GM20000 (cell line): ENCODE measurements around the gene FAF2.

Experiments used
- DNase-seq: peaks from one replicate; pipeline ENCODE4 v3.0.0; 2012; ENCODE audit warnings: low spot score
- TF ChIP-seq, protein P1 (sequence below): IDR thresholded peaks from 2 replicates; pipeline ENCODE4 v1.5.1; 2012; ENCODE audit warnings: mild to moderate bottlenecking, control low read depth; ENCODE audit errors: extremely low read depth, missing control alignments

FAF2 gene

DNA sequence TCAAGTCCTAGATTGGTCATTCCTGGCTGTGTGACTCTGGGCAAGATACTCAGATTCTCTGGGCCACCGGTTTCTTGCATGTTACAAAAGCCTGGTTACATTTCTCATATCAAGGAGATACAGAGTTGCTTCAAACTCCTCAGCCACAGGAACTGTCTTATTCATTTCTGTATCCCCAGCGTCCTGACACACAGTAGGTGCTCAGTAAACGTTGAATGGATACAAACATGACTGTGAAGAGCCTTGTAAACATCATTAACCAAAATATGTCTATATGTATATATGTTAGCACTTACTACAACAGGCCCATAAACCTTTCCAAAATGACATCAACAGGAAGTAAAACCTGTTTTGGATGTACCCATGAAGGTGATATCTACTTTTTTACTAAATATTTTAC, 33.5 kb upstream of the FAF2 start:
- TF ChIP-seq, protein P1, sequence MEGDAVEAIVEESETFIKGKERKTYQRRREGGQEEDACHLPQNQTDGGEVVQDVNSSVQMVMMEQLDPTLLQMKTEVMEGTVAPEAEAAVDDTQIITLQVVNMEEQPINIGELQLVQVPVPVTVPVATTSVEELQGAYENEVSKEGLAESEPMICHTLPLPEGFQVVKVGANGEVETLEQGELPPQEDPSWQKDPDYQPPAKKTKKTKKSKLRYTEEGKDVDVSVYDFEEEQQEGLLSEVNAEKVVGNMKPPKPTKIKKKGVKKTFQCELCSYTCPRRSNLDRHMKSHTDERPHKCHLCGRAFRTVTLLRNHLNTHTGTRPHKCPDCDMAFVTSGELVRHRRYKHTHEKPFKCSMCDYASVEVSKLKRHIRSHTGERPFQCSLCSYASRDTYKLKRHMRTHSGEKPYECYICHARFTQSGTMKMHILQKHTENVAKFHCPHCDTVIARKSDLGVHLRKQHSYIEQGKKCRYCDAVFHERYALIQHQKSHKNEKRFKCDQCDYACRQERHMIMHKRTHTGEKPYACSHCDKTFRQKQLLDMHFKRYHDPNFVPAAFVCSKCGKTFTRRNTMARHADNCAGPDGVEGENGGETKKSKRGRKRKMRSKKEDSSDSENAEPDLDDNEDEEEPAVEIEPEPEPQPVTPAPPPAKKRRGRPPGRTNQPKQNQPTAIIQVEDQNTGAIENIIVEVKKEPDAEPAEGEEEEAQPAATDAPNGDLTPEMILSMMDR, result no peak
- no peak for DNase-seq

DNA sequence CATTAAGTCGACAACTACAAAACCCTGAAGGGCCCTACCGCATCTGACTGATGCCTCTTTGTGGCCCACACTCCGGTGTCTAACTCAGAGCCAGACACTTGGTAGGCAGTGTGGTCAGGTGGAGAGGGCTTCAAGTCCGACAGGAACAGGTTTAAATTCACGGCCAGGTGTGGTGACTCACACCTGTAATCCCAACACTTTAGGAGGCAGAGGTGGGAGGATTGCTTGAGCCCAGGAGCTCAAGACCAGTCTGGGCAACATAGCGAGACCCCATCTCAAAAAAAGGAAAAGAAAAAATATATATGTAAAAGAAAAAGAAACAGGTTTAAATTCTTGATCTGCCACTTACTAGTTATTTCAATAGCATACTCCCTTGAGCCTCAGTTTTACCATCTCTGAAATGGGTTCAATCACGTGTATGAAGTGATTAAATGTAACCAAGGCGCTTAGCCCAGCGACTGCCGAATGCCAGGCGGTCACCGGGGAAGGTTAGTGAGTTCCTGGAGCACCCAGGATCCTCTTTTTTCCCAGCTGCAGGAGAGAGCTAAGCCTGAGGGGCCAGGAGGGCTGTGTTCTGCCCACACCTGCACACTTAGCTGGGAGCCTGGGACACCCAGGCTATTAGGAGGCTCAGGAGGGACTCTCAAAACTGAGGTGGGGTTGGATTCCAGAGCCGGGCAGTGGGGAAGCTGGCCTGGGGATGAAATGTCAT, 32.8 kb upstream of the FAF2 start:
- DNase-seq, result peak; percentile 53
- TF ChIP-seq, protein P1, result no peak

DNA sequence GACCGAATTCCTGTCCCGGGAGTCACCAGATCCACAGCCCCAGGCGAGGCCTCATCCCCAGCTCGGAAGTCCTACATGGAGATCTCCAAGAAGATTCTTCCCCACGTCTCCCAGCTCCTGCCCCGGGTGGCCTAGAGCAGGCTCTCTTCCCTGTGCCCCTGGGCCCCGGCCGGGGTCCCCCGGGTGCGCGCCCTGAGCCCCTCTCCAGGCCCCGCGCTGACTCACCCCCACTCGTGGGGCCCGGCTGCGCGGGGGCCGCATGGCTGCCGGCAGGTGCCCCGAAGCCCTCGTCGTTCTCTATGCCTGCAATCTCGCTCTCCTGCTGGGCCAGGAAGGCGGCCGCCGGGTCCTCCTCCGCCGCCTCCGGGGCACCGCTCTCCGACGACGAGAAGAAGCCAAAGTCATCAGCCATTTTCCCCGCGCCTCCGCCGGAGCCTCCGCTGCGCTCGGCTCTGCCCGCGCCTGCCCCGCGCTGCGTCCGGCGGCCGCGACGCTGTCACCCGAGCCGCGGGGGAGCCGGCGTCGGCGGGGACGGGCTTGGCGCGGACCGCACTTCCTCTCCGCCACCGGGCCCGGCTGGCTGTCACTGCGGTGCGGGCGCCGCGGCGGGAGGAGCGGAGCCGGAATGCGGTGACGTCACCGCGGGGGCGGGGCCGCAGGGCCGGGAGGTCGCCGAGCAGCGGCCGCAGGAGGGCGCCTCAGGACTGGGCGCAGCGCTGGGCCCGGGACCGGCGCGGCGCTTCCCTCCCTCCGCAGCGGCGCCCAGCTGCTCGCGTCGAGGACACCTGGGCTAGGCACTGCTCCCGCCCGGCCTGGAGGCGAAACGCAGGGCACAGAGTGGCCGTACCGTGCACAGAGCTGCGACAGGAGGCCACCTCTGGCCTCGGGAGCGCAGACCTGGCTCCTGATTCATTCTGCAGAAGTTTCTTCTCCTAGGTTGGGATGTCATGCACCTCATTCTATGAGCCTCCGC, 31.9 kb upstream of the FAF2 start, which contains the start of gene CLTB:
TSS of gene CLTB (minus strand) at position 588 of the 973 bp plus-strand sequence. CDS start at position 412, 176 bp downstream.
- DNase-seq, result peak; percentile 97
- TF ChIP-seq, protein P1, result peak; percentile 91

DNA sequence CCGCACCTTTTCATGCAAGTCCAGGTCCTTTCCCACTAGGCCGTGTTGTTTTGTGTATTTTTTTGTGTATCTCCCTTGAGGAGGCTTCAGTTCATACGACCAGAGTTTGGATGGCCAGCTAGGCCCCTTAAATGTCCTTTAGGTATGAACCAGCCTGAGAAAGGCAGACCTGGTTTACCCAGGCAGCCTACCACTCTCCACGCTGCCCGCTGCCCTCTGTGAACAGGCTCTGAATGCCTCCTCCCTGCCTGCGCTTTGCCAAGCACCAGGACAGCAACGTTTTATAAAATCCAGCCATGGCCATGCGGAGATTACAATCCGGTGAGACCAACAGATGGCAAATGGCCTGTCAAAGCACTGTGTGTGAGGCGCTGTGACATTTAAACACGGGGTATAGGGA, 31.2 kb upstream of the FAF2 start:
- no peak for DNase-seq

DNA sequence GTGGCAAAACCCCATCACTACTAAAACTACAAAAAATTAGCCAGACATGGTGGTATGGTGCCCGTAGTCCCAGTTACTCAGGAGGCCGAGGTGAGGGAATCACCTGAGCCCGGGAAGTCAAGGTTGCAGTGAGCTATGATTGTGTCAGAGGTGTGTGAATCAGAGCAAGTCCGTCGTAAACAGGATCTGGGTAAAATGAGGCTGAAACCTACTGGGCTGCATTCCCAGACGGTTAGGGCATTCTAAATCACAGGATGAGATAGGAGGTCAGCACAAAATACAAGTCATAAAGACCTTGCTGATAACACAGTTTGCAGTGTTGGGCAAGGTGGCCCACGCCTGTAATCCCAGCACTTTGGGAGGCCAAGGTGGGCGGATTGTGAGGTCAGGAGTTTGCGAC, 29.9 kb upstream of the FAF2 start:
- TF ChIP-seq, protein P1, result no peak
- DNase-seq, result no peak

More for the DNA sequence above, 31.2 kb upstream of the FAF2 start:
- TF ChIP-seq, protein P1, result no peak

DNA sequence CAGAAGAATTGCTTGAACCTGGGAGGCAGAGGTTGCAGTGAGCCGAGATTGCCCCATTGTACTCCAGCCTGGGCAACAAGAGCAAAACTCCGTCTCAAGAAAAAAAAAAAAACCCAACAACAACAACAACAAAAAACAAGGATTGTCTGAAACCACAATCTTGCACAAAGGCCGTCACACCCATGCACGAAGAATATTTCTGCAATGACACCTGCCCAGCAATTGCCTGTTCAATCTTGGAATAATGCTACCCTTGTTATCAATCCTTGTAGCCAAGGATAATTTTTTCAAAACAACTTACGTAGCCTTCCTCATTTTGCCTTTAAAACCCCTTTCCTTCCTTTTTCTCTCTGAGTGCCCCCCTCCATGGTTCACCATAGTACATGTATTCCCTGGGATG, 28.1 kb upstream of the FAF2 start:
- DNase-seq, result no peak
- TF ChIP-seq, protein P1, result no peak

DNA sequence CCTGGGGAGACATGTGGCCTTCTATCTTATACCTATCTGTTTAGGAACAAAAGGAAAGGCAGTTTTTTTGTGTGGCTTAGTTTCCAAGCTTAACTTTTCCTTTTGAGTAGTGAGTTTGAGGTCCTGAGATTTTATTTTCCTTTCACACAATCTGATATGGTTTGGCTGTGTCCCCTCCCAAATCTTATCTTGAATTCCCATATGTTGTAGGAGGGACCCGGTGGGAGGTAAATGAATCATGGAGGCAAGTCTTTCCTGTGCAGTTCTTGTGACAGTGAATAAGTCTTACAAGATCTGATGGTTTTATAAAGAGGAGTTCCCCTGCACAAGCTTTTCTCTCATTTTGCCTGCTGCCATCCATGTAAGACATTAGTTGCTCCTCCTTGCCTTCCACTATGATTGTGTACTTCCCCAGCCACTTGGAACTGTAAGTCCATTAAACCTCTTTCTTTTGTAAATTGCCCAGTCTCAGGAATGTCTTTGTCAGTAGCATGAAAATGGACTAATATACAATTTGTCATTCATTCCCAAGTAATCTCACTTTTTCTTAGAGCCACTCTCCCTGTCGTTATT, 27.1 kb upstream of the FAF2 start:
- TF ChIP-seq, protein P1, result no peak

More for the DNA sequence above, 27.1 kb upstream of the FAF2 start:
- DNase-seq, result no peak
